Breast epithelium (tissue), 4 donors: ENCODE measurements around the gene NT5C2. TPM values are rescaled to one million over a fixed set of nuclear protein-coding genes. Genes with fewer than 3 reads are reported as not detected.
"Not testable (repeated sequence)": the region's sequence is repeated elsewhere in the genome, so short reads cannot be mapped to it uniquely, and the experiment has no call there.

Experiments used
- DNase-seq, 2 donors: peaks; one replicate each; pipeline ENCODE4 v3.0.0-alpha.2; 2019; ENCODE audit warnings: low spot score in 2 of 2
- H3K27ac ChIP-seq, 2 donors: fragments of 200-600 bp; sonication (generic) in 1 of 2; one replicate each; pipeline ENCODE4 v1.5.1; 2016 to 2019; ENCODE audit warnings: mild to moderate bottlenecking in 1 of 2
- H3K27me3 ChIP-seq, 2 donors: fragments of 200-600 bp; sonication (generic) in 1 of 2; one replicate each; pipeline versions ENCODE4 v1.5.1 to v1.6.0; 2017 to 2019; ENCODE audit warnings: control low read depth in 1 of 2, mild to moderate bottlenecking in 1 of 2
- H3K36me3 ChIP-seq: fragments of 200-600 bp; one replicate; pipeline ENCODE4 v1.5.1; 2019
- H3K4me1 ChIP-seq, 2 donors: fragments of 200-600 bp; sonication (generic); one replicate each; pipeline ENCODE4 v1.5.1; 2016 to 2019; ENCODE audit warnings: control low read depth in 1 of 2
- H3K4me3 ChIP-seq, 3 donors: fragments of 200-600 bp; sonication (generic); 1 replicate in 2 of 3; 2 replicates in 1 of 3; pipeline ENCODE4 v1.5.1; 2016 to 2019; ENCODE audit warnings: mild to moderate bottlenecking in 3 of 3, moderate library complexity in 2 of 3
- H3K9me3 ChIP-seq, 2 donors: fragments of 200-600 bp; sonication (generic) in 1 of 2; one replicate each; pipeline ENCODE4 v1.5.1; 2016 to 2019; ENCODE audit warnings: control low read depth in 1 of 2
- POLR2A ChIP-seq: fragments of 450-650 bp; IDR thresholded peaks from one replicate; pipeline ENCODE4 v1.6.1; 2016; ENCODE audit warnings: antibody characterized with exemption, mild to moderate bottlenecking, moderate library complexity
- POLR2AphosphoS5 ChIP-seq, 3 donors: sonication (generic); formaldehyde crosslinking; IDR thresholded peaks; one replicate each; pipeline ENCODE4 v1.6.1; 2017; ENCODE audit warnings: antibody characterized with exemption in 3 of 3
- intact Hi-C: fragments of 100-400 bp; cut with DNase I; formaldehyde crosslinking; loops from one replicate; pipeline ENCODE4 v1.15.1; 2023; ENCODE audit warnings: low total_unique reads
- total RNA-seq, 3 donors: library from RNA; depleted of rRNA; stranded (reverse); fragments of >200 nt; gene quantifications; one replicate each; pipeline ENCODE4 v1.1.0, GENCODE V29; 2016
- TF ChIP-seq, protein P1 (sequence below), 3 donors: fragments of 450-650 bp; IDR thresholded peaks; one replicate each; pipeline ENCODE4 v1.5.1; 2016 to 2017; ENCODE audit warnings: antibody characterized with exemption in 3 of 3, mild to moderate bottlenecking in 3 of 3, moderate library complexity in 3 of 3

NT5C2 gene
- total RNA-seq, 3 donors from 2014 or later = 52.8 to 122 (median 73.1) TPM

DNA sequence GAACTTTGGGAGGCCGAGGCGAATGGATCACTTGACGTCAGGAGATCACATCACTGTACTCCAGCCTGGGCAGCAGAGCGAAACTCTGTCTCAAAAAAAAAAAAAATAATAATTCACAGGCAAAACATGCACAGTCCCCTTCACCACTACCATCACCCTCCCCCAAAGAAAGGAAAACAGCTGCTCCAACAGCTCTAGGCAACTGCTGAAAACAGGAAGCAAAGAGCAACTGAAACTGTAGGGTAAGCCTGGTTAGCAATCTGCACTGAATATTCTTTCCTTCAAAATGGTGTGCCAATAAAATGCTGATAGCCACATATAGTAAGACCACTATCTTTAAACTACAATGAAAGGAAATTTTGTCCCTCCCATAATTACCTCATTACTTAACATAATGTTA lies 11.8 kb downstream of the NT5C2 start:
- DNase-seq = no peak
- Histone ChIP-seq H3K4me3 (no peak overlapping the region), H3K36me3 (no peaks in the 10 kb centered on the region), H3K27ac (peak overlapping the region; percentile 10 to 65), H3K4me1 (peaks cover 0 to 21% of the 10 kb centered on the region in 2 donors), H3K27me3 (no peaks in the 10 kb centered on the region), H3K9me3 (no peaks in the 10 kb centered on the region)
- intact Hi-C loops = no loop called here
- TF ChIP-seq POLR2AphosphoS5 (IDR thresholded peaks at IDR 0.05) (no peak), POLR2A (no peak)
- TF ChIP-seq, protein P1, sequence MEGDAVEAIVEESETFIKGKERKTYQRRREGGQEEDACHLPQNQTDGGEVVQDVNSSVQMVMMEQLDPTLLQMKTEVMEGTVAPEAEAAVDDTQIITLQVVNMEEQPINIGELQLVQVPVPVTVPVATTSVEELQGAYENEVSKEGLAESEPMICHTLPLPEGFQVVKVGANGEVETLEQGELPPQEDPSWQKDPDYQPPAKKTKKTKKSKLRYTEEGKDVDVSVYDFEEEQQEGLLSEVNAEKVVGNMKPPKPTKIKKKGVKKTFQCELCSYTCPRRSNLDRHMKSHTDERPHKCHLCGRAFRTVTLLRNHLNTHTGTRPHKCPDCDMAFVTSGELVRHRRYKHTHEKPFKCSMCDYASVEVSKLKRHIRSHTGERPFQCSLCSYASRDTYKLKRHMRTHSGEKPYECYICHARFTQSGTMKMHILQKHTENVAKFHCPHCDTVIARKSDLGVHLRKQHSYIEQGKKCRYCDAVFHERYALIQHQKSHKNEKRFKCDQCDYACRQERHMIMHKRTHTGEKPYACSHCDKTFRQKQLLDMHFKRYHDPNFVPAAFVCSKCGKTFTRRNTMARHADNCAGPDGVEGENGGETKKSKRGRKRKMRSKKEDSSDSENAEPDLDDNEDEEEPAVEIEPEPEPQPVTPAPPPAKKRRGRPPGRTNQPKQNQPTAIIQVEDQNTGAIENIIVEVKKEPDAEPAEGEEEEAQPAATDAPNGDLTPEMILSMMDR (IDR thresholded peaks at IDR 0.05) = no peak

DNA sequence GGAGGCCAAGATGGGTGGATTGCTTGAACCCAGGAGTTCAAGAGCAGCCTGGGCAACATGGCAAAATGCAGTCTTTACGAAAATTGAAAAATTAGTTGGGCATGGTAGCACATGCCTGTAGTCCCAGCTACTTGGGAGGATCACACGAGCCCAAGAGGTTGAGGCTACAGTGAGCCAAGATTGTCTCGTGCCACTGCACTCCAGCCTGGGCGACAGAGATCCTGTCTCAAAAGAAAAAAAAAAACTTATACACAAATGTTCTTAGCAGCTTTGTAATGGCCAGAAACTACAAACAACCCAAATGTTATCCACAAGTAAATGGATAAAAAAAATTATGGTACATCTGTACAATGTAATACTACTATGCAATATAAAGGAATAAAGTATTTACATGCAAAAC lies 12.6 kb downstream of the NT5C2 start:
- Histone ChIP-seq H3K36me3 (no peaks in the 10 kb centered on the region), H3K4me3 (no peak overlapping the region), H3K27me3 (no peaks in the 10 kb centered on the region), H3K4me1 (peaks cover 0 to 21% of the 10 kb centered on the region in 2 donors), H3K27ac (peak overlapping the region in 1 of 2 donors; percentile 65), H3K9me3 (no peaks in the 10 kb centered on the region)
- DNase-seq = no peak
- intact Hi-C loops = no loop called here
- TF ChIP-seq POLR2AphosphoS5 (IDR thresholded peaks at IDR 0.05) (no peak), POLR2A (no peak)
- TF ChIP-seq, protein P1 (IDR thresholded peaks at IDR 0.05) = no peak

DNA sequence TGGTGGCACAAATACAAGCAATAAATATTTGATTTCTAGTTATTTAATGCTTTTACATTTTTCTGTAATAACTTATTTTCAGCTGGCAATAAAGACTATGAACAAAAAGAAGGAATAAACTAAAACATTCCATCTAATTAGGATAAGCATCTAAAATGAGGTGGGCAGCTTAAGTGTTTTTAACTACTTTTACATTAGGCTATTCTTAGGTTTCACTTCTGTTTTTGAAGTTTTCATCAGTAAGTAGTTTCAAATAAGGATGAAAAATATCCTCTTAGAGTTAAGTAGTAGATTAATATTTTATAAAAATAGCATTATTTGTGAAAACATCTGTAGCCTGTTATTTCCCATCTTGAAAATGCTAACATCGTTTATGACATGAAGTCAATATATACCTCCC lies 15.9 kb downstream of the NT5C2 start:
- Histone ChIP-seq H3K36me3 (no peaks in the 10 kb centered on the region), H3K4me3 (no peak overlapping the region), H3K9me3 (no peaks in the 10 kb centered on the region), H3K4me1 (peaks cover 0 to 15% of the 10 kb centered on the region in 2 donors), H3K27ac (peak overlapping the region in 1 of 2 donors; percentile 15), H3K27me3 (no peaks in the 10 kb centered on the region)
- TF ChIP-seq POLR2A = no peak
- TF ChIP-seq, protein P1 (IDR thresholded peaks at IDR 0.05) = no peak
- no peak for TF ChIP-seq POLR2AphosphoS5 (IDR thresholded peaks at IDR 0.05)
- no peak for DNase-seq
- intact Hi-C loops = no loop called here

DNA sequence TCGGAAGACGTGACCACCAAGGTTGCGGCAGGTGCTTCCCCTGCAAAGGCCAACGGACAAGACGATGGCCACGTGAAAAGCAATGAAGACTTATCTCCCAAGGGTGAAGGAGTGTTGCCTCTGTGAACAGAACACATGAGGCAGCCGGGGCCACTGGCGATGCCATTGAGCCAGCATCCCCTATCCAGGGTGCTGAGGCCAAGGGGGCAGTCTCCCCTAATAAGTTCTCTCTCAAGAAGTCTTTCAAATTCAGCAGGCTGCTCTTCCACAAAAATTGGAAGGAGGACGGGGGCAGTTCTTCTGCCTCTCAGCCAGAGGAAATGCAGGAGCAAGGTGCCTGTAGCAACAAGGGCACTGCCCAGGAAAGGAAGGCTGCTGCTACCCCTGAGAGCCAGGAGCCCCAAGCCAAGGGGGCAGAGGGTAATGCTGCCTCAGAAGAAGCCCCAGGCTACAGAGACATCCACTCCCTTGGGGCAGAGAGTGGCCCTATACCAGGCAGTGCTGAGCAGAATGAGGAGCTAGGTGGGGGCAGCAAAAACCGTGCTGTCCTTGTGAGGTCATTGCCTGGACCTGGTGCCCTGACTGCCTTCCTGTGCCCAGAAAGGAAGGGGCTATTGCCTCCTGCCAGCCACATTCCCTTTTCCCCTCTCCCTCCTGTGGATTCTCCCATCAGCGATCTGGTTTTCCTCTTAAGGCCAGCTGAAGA lies 17.3 kb downstream of the NT5C2 start:
- Histone ChIP-seq H3K36me3 (no peaks in the 10 kb centered on the region), H3K4me3 (no peak overlapping the region), H3K4me1 (peaks cover 0 to 2% of the 10 kb centered on the region in 2 donors), H3K27ac (peak overlapping the region; percentile 19 to 40), H3K9me3 (no peaks in the 10 kb centered on the region), H3K27me3 (no peaks in the 10 kb centered on the region)
- no peak for DNase-seq
- TF ChIP-seq POLR2AphosphoS5 (IDR thresholded peaks at IDR 0.05) = no peak
- no peak for TF ChIP-seq POLR2A
- TF ChIP-seq, protein P1 (IDR thresholded peaks at IDR 0.05) = no peak
- intact Hi-C loops = no loop called here

DNA sequence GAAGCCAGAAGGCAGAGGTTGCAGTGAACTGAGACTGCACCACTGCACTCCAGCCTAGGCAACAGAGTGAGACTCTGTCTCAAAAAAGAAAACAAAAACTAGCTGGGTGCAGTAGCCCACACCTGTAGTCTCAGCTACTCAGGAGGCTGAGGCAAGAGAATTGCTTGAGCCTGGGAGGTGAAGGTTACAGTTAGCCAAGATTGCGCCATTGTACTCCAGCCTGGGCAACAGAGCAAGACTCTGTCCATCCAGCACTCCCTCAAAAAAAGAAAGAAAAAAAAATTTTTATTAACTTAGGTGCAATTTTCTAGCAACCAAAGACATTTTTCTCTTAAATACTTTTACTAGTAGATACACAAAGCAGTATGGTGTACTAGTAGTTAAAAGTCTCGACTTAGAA lies 18.7 kb downstream of the NT5C2 start:
- H3K27me3 ChIP-seq, intact Hi-C loops, H3K27ac ChIP-seq, H3K9me3 ChIP-seq, DNase-seq, H3K4me3 ChIP-seq, H3K36me3 ChIP-seq, H3K4me1 ChIP-seq: not testable (repeated sequence)
